Measurements from ENCODE around the gene STAP1. TPM values are rescaled to one million over a fixed set of nuclear protein-coding genes. Genes with fewer than 3 reads are reported as not detected.

Gene STAP1
- not detected for total RNA-seq

- Histone ChIP-seq H3K4me1 (no peaks in the 10 kb centered on the region), H3K4me3 (no peak within 1 kb of the TSS), H3K27me3 (no peaks in the 10 kb centered on the region), H3K9me3 (no peaks in the 10 kb centered on the region), H3K27ac (no peak within 1 kb of the TSS), H3K36me3 (replicated peaks in 1 of 2; ENCODE audit: insufficient read depth in 1 of 2, low read depth in 2 of 2) (no peaks in the 10 kb centered on the region)
- intact Hi-C loops (cut with DNase I): loop anchor here (10.0 kb wide), 1 partner anchor 56 kb away; no protein-coding TSS in a partner anchor
- ATAC-seq (no peak), DNase-seq (no peak)
- TF ChIP-seq CTCF (IDR thresholded peaks at IDR 0.05) (no peak), POLR2A (IDR thresholded peaks at IDR 0.05) (no peak)
- WGBS, 2 donors: 60 to 85% methylated on average over 4 of the region's 4 CpGs
These were observed at the start of gene STAP1 for GRCh38 chr4:67558493-67558892. TSS of gene STAP1 (plus strand) at chr4:67558727. CDS start at chr4:67558810, 83 bp downstream.

- no peak for DNase-seq
- TF ChIP-seq CTCF (IDR thresholded peaks at IDR 0.05): no peak
- no peaks in the 10 kb centered on the region for H3K4me1 ChIP-seq
- H3K4me3 ChIP-seq: no peak overlapping the region
- intact Hi-C loops (cut with DNase I): no loop called here
- no peak overlapping the region for H3K27ac ChIP-seq
- WGBS, 2 donors: 85 to 89% methylated on average over 3 of the region's 3 CpGs
- no peak for ATAC-seq
- H3K27me3 ChIP-seq: no peaks in the 10 kb centered on the region
- H3K9me3 ChIP-seq: no peaks in the 10 kb centered on the region
- H3K36me3 ChIP-seq (replicated peaks in 1 of 2; ENCODE audit: insufficient read depth in 1 of 2, low read depth in 2 of 2): peaks cover 0 to 12% of the 10 kb centered on the region in 2 donors
These were observed 46.0 kb upstream of the STAP1 start for GRCh38 chr4:67512501-67512900.

GRCh38 chr4:67520141-67520540 is 38.4 kb upstream of the STAP1 start:
- no peak overlapping the region for H3K4me3 ChIP-seq
- no peak overlapping the region for H3K27ac ChIP-seq
- ATAC-seq (no peak), DNase-seq (no peak)
- no peaks in the 10 kb centered on the region for H3K9me3 ChIP-seq
- 93 to 95% methylated on average over 5 of the region's 5 CpGs for WGBS, 2 donors
- H3K36me3 ChIP-seq (replicated peaks in 1 of 2; ENCODE audit: insufficient read depth in 1 of 2, low read depth in 2 of 2): peaks cover 0 to 5% of the 10 kb centered on the region in 2 donors
- no peaks in the 10 kb centered on the region for H3K4me1 ChIP-seq
- H3K27me3 ChIP-seq: no peaks in the 10 kb centered on the region
- intact Hi-C loops (cut with DNase I): no loop called here
- TF ChIP-seq CTCF (IDR thresholded peaks at IDR 0.05) (no peak), POLR2A (IDR thresholded peaks at IDR 0.05) (no peak)

- Histone ChIP-seq H3K9me3 (no peaks in the 10 kb centered on the region), H3K27ac (no peak overlapping the region), H3K27me3 (no peaks in the 10 kb centered on the region), H3K36me3 (replicated peaks in 1 of 2; ENCODE audit: insufficient read depth in 1 of 2, low read depth in 2 of 2) (peaks cover 0 to 5% of the 10 kb centered on the region in 2 donors), H3K4me3 (no peak overlapping the region), H3K4me1 (no peaks in the 10 kb centered on the region)
- TF ChIP-seq CTCF (IDR thresholded peaks at IDR 0.05) (no peak), POLR2A (IDR thresholded peaks at IDR 0.05) (no peak)
- WGBS, 2 donors: 96 to 100% methylated on average over 1 of the region's 1 CpG
- intact Hi-C loops (cut with DNase I): no loop called here
- DNase-seq (no peak), ATAC-seq (no peak)
These were observed 37.0 kb upstream of the STAP1 start for GRCh38 chr4:67521506-67521905.

GRCh38 chr4:67522230-67522629 is 36.3 kb upstream of the STAP1 start:
- ATAC-seq (no peak), DNase-seq (no peak)
- WGBS, 2 donors: 67 to 68% methylated on average over 2 of the region's 2 CpGs
- intact Hi-C loops (cut with DNase I): no loop called here
- TF ChIP-seq POLR2A (IDR thresholded peaks at IDR 0.05) (no peak), CTCF (IDR thresholded peaks at IDR 0.05) (no peak)
- H3K9me3 ChIP-seq: no peaks in the 10 kb centered on the region
- no peaks in the 10 kb centered on the region for H3K4me1 ChIP-seq
- no peak overlapping the region for H3K27ac ChIP-seq
- no peaks in the 10 kb centered on the region for H3K27me3 ChIP-seq
- H3K36me3 ChIP-seq (replicated peaks in 1 of 2; ENCODE audit: insufficient read depth in 1 of 2, low read depth in 2 of 2): peaks cover 0 to 3% of the 10 kb centered on the region in 2 donors
- H3K4me3 ChIP-seq: no peak overlapping the region
